Esophagus muscularis mucosa (tissue), 3 donors: ENCODE data around the gene PKHD1.

Experiments
- CTCF ChIP-seq, 3 experiments: fragments of 200-600 bp in 2 of 3; fragments of 450-650 bp in 1 of 3; sonication (generic) in 2 of 3; IDR thresholded peaks; one replicate each; pipeline ENCODE4 v1.5.1; 2017 to 2019; ENCODE audit warnings: antibody characterized with exemption in 3 of 3, mild to moderate bottlenecking in 2 of 3, moderate library complexity in 1 of 3
- EP300 ChIP-seq: sonication (generic); formaldehyde crosslinking; IDR thresholded peaks from one replicate; pipeline ENCODE4 v1.6.1; 2017; ENCODE audit warnings: antibody characterized with exemption

GRCh38 chr6:51585264-51585663 is 502.1 kb downstream of the PKHD1 start:
- no peak for TF ChIP-seq CTCF (IDR thresholded peaks at IDR 0.05)
- TF ChIP-seq EP300: no peak
